ENCODE results near the gene MSH5. TPM values are rescaled to one million over a fixed set of nuclear protein-coding genes. Genes with fewer than 3 reads are reported as not detected.

Gene MSH5
- total and polyA plus RNA-seq, 2 of the 13 experiments (the other 11 are each of a cell fraction or from before 2014, with no cell fraction given) = 10.2 to 38.7 TPM

DNA sequence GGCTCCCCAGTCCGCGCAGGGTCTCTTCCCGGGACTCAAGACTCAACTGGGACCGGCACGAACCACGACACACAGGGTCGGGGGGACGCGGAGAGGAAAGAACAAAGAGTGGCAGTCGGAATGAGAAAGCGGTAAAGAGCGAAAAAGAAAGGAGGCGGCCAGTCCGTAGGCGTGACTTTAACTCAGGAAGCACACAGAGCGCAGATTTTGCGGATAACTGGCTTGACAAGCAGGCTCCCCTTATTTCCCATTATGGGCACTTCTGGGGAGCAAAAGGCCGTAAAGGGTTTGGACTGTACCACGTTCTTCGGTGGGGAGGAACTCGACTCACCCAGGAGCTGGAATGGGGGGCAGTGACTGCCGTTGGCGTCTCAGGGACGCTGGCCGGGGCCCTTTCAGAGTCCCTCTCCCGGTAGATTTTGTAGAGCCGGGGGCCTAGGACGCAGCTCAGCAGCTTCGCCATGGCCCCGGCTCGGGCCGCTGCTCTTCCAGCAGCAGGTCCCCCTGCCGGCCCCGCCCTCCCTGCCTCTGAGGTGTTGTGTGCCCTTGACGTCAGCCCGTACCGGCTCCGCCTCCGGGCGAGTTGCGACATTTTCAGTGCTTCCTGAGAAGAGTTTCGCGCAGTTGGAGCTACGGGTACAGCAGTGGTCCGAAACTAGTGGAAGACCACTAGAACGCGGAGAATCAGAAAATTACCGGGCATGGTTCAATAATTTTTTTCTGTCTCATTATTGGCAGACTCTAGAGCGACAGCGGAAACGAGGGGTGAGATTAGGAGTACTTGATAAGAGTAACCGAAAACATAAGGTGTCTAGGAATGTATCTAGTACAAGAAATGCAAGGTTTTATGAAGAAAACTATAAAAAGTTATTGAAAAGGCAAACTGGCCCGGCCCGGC lies 36.7 kb upstream of the MSH5 start, which contains the start of gene ABHD16A (continued):
- TF ChIP-seq, protein P1, sequence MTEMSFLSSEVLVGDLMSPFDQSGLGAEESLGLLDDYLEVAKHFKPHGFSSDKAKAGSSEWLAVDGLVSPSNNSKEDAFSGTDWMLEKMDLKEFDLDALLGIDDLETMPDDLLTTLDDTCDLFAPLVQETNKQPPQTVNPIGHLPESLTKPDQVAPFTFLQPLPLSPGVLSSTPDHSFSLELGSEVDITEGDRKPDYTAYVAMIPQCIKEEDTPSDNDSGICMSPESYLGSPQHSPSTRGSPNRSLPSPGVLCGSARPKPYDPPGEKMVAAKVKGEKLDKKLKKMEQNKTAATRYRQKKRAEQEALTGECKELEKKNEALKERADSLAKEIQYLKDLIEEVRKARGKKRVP (CRISPR knock-in tag; IDR thresholded peaks at IDR 0.05) = peak in 1 of 2 experiments; percentile 73; a peak in 1 of 4 replicates
- TF ChIP-seq YEATS2 (CRISPR knock-in tag; IDR thresholded peaks at IDR 0.05; ENCODE audit: borderline replicate concordance) (peak; percentile 94), ZNF17 (CRISPR knock-in tag; IDR thresholded peaks at IDR 0.05) (no peak), HES4 (CRISPR knock-in tag; IDR thresholded peaks at IDR 0.05; ENCODE audit: borderline replicate concordance) (no peak), ZNF3 (CRISPR knock-in tag; IDR thresholded peaks at IDR 0.05) (no peak), TCF7L2 (IDR thresholded peaks at IDR 0.05; ENCODE audit: low read depth, low read length) (no peak), ZNF432 (CRISPR knock-in tag; IDR thresholded peaks at IDR 0.05; ENCODE audit: borderline replicate concordance) (no peak), MEIS2 (CRISPR knock-in tag; IDR thresholded peaks at IDR 0.05) (peak; percentile 72; the same call in 1 of the 2 replicates), MTF1 (CRISPR knock-in tag; IDR thresholded peaks at IDR 0.05) (no peak), WIZ (CRISPR knock-in tag; IDR thresholded peaks at IDR 0.05) (no peak), SYNCRIP (IDR thresholded peaks at IDR 0.05; ENCODE audit: insufficient read depth, low read depth, low read length) (no peak), ZNF350 (CRISPR knock-in tag; IDR thresholded peaks at IDR 0.05; ENCODE audit: borderline replicate concordance, low read depth) (peak; percentile 85), ZNF841 (CRISPR knock-in tag; IDR thresholded peaks at IDR 0.05; ENCODE audit: borderline replicate concordance) (no peak)
- TF ChIP-seq, protein P2, sequence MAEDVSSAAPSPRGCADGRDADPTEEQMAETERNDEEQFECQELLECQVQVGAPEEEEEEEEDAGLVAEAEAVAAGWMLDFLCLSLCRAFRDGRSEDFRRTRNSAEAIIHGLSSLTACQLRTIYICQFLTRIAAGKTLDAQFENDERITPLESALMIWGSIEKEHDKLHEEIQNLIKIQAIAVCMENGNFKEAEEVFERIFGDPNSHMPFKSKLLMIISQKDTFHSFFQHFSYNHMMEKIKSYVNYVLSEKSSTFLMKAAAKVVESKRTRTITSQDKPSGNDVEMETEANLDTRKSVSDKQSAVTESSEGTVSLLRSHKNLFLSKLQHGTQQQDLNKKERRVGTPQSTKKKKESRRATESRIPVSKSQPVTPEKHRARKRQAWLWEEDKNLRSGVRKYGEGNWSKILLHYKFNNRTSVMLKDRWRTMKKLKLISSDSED (CRISPR knock-in tag; IDR thresholded peaks at IDR 0.05) = no peak
- TF ChIP-seq, protein P3, sequence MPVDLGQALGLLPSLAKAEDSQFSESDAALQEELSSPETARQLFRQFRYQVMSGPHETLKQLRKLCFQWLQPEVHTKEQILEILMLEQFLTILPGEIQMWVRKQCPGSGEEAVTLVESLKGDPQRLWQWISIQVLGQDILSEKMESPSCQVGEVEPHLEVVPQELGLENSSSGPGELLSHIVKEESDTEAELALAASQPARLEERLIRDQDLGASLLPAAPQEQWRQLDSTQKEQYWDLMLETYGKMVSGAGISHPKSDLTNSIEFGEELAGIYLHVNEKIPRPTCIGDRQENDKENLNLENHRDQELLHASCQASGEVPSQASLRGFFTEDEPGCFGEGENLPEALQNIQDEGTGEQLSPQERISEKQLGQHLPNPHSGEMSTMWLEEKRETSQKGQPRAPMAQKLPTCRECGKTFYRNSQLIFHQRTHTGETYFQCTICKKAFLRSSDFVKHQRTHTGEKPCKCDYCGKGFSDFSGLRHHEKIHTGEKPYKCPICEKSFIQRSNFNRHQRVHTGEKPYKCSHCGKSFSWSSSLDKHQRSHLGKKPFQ (CRISPR knock-in tag; IDR thresholded peaks at IDR 0.05; ENCODE audit: insufficient replicate concordance) = peak; percentile 66
- TF ChIP-seq, protein P4, sequence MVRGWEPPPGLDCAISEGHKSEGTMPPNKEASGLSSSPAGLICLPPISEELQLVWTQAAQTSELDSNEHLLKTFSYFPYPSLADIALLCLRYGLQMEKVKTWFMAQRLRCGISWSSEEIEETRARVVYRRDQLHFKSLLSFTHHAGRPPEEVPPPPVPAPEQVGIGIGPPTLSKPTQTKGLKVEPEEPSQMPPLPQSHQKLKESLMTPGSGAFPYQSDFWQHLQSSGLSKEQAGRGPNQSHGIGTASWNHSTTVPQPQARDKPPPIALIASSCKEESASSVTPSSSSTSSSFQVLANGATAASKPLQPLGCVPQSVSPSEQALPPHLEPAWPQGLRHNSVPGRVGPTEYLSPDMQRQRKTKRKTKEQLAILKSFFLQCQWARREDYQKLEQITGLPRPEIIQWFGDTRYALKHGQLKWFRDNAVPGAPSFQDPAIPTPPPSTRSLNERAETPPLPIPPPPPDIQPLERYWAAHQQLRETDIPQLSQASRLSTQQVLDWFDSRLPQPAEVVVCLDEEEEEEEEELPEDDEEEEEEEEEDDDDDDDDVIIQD (CRISPR knock-in tag; IDR thresholded peaks at IDR 0.05; ENCODE audit: low read depth) = 0 out of 2 replicates have a peak, but pooled peaks have one; percentile 72
- TF ChIP-seq, protein P5, sequence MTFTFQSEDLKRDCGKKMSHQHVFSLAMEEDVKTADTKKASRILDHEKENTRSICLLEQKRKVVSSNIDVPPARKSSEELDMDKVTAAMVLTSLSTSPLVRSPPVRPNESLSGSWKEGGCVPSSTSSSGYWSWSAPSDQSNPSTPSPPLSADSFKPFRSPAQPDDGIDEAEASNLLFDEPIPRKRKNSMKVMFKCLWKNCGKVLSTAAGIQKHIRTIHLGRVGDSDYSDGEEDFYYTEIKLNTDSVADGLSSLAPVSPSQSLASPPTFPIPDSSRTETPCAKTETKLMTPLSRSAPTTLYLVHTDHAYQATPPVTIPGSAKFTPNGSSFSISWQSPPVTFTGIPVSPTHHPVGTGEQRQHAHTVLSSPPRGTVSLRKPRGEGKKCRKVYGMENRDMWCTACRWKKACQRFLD (CRISPR knock-in tag; IDR thresholded peaks at IDR 0.05; ENCODE audit: borderline replicate concordance) = no peak

Data from HepG2 (cell line).